CD4-positive, alpha-beta memory T cell (primary cell): ENCODE results near the gene CCDC120. TPM values are rescaled to one million over a fixed set of nuclear protein-coding genes. Genes with fewer than 3 reads are reported as not detected.

Experiments
- CTCF ChIA-PET: fragments of 350-600 bp; sonication (Branson Sonifier 250); formaldehyde crosslinking; loops from one replicate; lab custom pipeline; 2021; ENCODE audit warnings: inconsistent platforms; ENCODE audit not compliant: partially characterized antibody; lab: Charles Lee
- POLR2A ChIA-PET: fragments of 350-600 bp; sonication (Branson Sonifier 250); formaldehyde crosslinking; loops from one replicate; lab custom pipeline; 2021; ENCODE audit not compliant: partially characterized antibody; lab: Charles Lee
- DNase-seq, 5 donors: peaks; one replicate each; pipeline versions ENCODE4 v3.0.0 to v3.0.0-alpha.2; 2020 to 2022; ENCODE audit warnings: mixed read lengths in 1 of 5
- H3K27ac ChIP-seq: one replicate; pipeline ENCODE4 v1.7.0; 2013; ENCODE audit warnings: low read depth, low read length
- H3K27me3 ChIP-seq: 2 replicates; pipeline ENCODE4 v1.7.0; 2013; ENCODE audit warnings: mild to moderate bottlenecking, low read length, moderate library complexity; ENCODE audit not compliant: insufficient read depth
- H3K36me3 ChIP-seq: 2 replicates; pipeline ENCODE4 v1.7.0; 2013; ENCODE audit warnings: mild to moderate bottlenecking, low read length, moderate library complexity; ENCODE audit not compliant: insufficient read depth
- H3K4me1 ChIP-seq: 2 replicates; pipeline ENCODE4 v1.7.0; 2013; ENCODE audit warnings: mild to moderate bottlenecking, low read length, moderate library complexity; ENCODE audit not compliant: insufficient read depth
- H3K4me3 ChIP-seq, 2 donors: one replicate each; pipeline ENCODE4 v1.7.0; 2013; ENCODE audit warnings: low read length in 2 of 2, mild to moderate bottlenecking in 1 of 2
- H3K9me3 ChIP-seq, 2 donors: one replicate each; pipeline ENCODE4 v1.7.0; 2013; ENCODE audit warnings: low read length in 2 of 2, control low read depth in 1 of 2; ENCODE audit not compliant: control insufficient read depth in 1 of 2
- H3K27ac Mint-ChIP-seq, 7 donors: one replicate each; pipeline ENCODE4 v1.8.0; 2020 to 2021; ENCODE audit warnings: mixed read lengths in 7 of 7, mild to moderate bottlenecking in 6 of 7, inconsistent platforms in 3 of 7, moderate library complexity in 3 of 7
- H3K27me3 Mint-ChIP-seq, 2 donors: one replicate each; pipeline ENCODE4 v1.8.0; 2020 to 2021; ENCODE audit warnings: mixed read lengths in 2 of 2
- H3K36me3 Mint-ChIP-seq, 2 donors: one replicate each; pipeline ENCODE4 v1.8.0; 2020 to 2021; ENCODE audit warnings: mixed read lengths in 2 of 2, inconsistent platforms in 1 of 2, mild to moderate bottlenecking in 1 of 2
- H3K4me1 Mint-ChIP-seq, 4 donors: one replicate each; pipeline ENCODE4 v1.8.0; 2020 to 2021; ENCODE audit warnings: mixed read lengths in 4 of 4, mild to moderate bottlenecking in 1 of 4
- H3K4me3 Mint-ChIP-seq, 8 donors: one replicate each; pipeline ENCODE4 v1.8.0; 2020 to 2021; ENCODE audit warnings: mixed read lengths in 8 of 8, mild to moderate bottlenecking in 7 of 8, moderate library complexity in 6 of 8, inconsistent platforms in 3 of 8
- H3K9me3 Mint-ChIP-seq, 8 donors: one replicate each; pipeline ENCODE4 v1.8.0; 2020 to 2021; ENCODE audit warnings: mixed read lengths in 8 of 8, mild to moderate bottlenecking in 5 of 8, inconsistent platforms in 3 of 8, moderate library complexity in 1 of 8
- intact Hi-C: fragments of 100-400 bp; cut with micrococcal nuclease; formaldehyde crosslinking; loops from one replicate; pipeline ENCODE4 v1.15.1; 2023
- polyA plus RNA-seq, 2 donors: library from polyadenylated mRNA; unstranded; fragments of 300-500 nt; fragmentation: Illumina TruSeq; gene quantifications; one replicate each; pipeline ENCODE4 v1.2.3, GENCODE V29; 2021
- total RNA-seq, 2 experiments: library from RNA; stranded (reverse); gene quantifications; one replicate each; pipeline ENCODE4 v1.2.3, GENCODE V29; 2021

The CCDC120 gene
- total and polyA plus RNA-seq, 4 experiments from 2014 or later = 0.19 to 10.6 (median 5.4) TPM

GRCh38 chrX:49110417-49110816 lies 51.6 kb downstream of the CCDC120 start:
- Histone ChIP-seq H3K4me3 (no peak overlapping the region), H3K4me1 (no peaks in the 10 kb centered on the region), H3K9me3 (no peaks in the 10 kb centered on the region), H3K27ac (no peak overlapping the region), H3K27me3 (no peaks in the 10 kb centered on the region), H3K36me3 (peaks cover 19% of the 10 kb centered on the region)
- Mint-ChIP-seq H3K4me3 (no peak overlapping the region), H3K27me3 (no peaks in the 10 kb centered on the region), H3K27ac (peak overlapping the region in 2 of 7 donors; percentile 15 to 58), H3K36me3 (peaks cover 6 to 28% of the 10 kb centered on the region in 2 donors), H3K4me1 (peaks cover 0 to 4% (median 2%) of the 10 kb centered on the region in 4 donors), H3K9me3 (no peaks in the 10 kb centered on the region)
- intact Hi-C loops = no loop called here
- CTCF ChIA-PET = no interaction called here
- POLR2A ChIA-PET = interaction anchor here (0.7 to 1.5 kb wide), 5 partner anchors 9 to 61 kb away, joined by 3 to 4 read pairs (median 3); partner anchors contain the start of genes GPKOW and PLP2
- no peak for DNase-seq

DNA sequence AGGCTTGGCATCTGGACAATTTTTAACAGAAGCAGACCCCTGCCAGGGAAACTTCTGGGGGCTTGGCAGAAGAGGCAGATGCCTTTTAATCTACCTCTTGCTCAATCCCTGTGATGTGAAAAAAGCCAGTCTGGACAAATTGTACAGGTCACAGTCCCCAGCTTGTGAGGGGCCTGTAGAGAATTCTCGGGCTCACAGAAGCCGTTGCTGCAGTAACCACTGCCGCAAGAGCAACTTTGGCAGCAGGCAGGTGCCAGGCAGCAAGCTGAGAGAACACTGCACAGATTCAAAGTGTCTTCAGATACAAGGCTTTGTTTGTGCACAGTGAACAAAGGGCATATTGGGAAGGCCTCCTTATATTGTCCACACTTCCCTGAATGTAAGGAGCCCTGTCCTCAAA lies 53.0 kb downstream of the CCDC120 start:
- intact Hi-C loops = no loop called here
- CTCF ChIA-PET = no interaction called here
- H3K27ac Mint-ChIP-seq = no peak overlapping the region
- H3K4me3 Mint-ChIP-seq = no peak overlapping the region
- H3K27ac ChIP-seq = no peak overlapping the region
- peaks cover 15 to 39% of the 10 kb centered on the region in 2 donors for H3K36me3 Mint-ChIP-seq
- no peak for DNase-seq
- H3K9me3 ChIP-seq = no peaks in the 10 kb centered on the region
- H3K9me3 Mint-ChIP-seq = no peaks in the 10 kb centered on the region
- no peaks in the 10 kb centered on the region for H3K27me3 ChIP-seq
- peaks cover 27% of the 10 kb centered on the region for H3K36me3 ChIP-seq
- POLR2A ChIA-PET = no interaction called here
- peaks cover 12% of the 10 kb centered on the region for H3K4me1 ChIP-seq
- H3K4me1 Mint-ChIP-seq = peaks cover 4 to 12% (median 7%) of the 10 kb centered on the region in 4 donors
- no peaks in the 10 kb centered on the region for H3K27me3 Mint-ChIP-seq
- H3K4me3 ChIP-seq = no peak overlapping the region

DNA sequence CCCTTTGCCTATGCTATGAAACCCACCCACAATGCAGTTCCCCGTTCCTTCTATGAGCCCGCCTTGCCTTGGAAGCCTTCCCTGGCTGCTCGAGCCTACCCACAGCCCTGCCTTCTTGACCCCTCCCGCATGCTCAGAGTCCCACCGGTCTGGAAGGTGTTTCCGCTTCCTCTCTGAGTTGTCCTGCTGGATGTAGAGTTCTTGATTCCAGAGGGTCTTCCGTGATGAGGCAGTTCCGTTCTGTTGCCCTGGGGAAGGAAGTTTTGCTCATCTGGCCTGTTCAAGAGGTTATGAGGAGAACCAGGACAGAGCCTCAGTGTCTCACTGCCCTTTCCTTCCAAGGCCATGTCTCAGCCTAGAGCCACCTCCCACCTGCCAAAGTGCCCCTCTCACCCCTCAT lies 57.3 kb downstream of the CCDC120 start:
- DNase-seq = no peak
- no peaks in the 10 kb centered on the region for H3K27me3 Mint-ChIP-seq
- H3K9me3 ChIP-seq = no peaks in the 10 kb centered on the region
- no peak overlapping the region for H3K4me3 ChIP-seq
- H3K4me1 ChIP-seq = peaks cover 26% of the 10 kb centered on the region
- H3K36me3 ChIP-seq = peaks cover 30% of the 10 kb centered on the region
- H3K9me3 Mint-ChIP-seq = no peaks in the 10 kb centered on the region
- H3K4me3 Mint-ChIP-seq = peak overlapping the region in 4 of 8 donors; percentile 32 to 93 (median 48)
- H3K27ac Mint-ChIP-seq = peak overlapping the region in 3 of 7 donors; percentile 25 to 58 (median 56)
- peaks cover 25 to 43% of the 10 kb centered on the region in 2 donors for H3K36me3 Mint-ChIP-seq
- ChIA-PET POLR2A (no interaction called here), CTCF (no interaction called here)
- intact Hi-C loops = no loop called here
- no peaks in the 10 kb centered on the region for H3K27me3 ChIP-seq
- peaks cover 11 to 24% (median 17%) of the 10 kb centered on the region in 4 donors for H3K4me1 Mint-ChIP-seq
- H3K27ac ChIP-seq = peak overlapping the region; percentile 34

GRCh38 chrX:49116716-49117115 lies 57.9 kb downstream of the CCDC120 start:
- H3K36me3 Mint-ChIP-seq = peaks cover 29 to 49% of the 10 kb centered on the region in 2 donors
- ChIA-PET CTCF (no interaction called here), POLR2A (interaction anchor here (0.9 kb wide), 2 partner anchors 36 to 50 kb away, joined by 3 to 4 read pairs; no protein-coding TSS in a partner anchor)
- peaks cover 14 to 29% (median 18%) of the 10 kb centered on the region in 4 donors for H3K4me1 Mint-ChIP-seq
- no peak for DNase-seq
- H3K36me3 ChIP-seq = peaks cover 35% of the 10 kb centered on the region
- H3K27ac Mint-ChIP-seq = peak overlapping the region in 5 of 7 donors; percentile 25 to 67 (median 56)
- no peaks in the 10 kb centered on the region for H3K27me3 ChIP-seq
- H3K4me3 Mint-ChIP-seq = peak overlapping the region in 7 of 8 donors; percentile 10 to 93 (median 72)
- H3K4me1 ChIP-seq = peaks cover 26% of the 10 kb centered on the region
- H3K9me3 Mint-ChIP-seq = no peaks in the 10 kb centered on the region
- H3K27ac ChIP-seq = peak overlapping the region; percentile 34
- H3K27me3 Mint-ChIP-seq = no peaks in the 10 kb centered on the region
- intact Hi-C loops = no loop called here
- no peaks in the 10 kb centered on the region for H3K9me3 ChIP-seq
- H3K4me3 ChIP-seq = peak overlapping the region in 1 of 2 donors; percentile 5

- H3K4me1 Mint-ChIP-seq = peaks cover 16 to 37% (median 23%) of the 10 kb centered on the region in 4 donors
- Histone ChIP-seq H3K36me3 (peaks cover 28% of the 10 kb centered on the region), H3K27me3 (no peaks in the 10 kb centered on the region), H3K4me1 (peaks cover 29% of the 10 kb centered on the region), H3K9me3 (no peaks in the 10 kb centered on the region), H3K4me3 (peak overlapping the region; percentile 11 to 43), H3K27ac (peak overlapping the region; percentile 34)
- ChIA-PET POLR2A (interaction anchor here (0.9 kb wide), 1 partner anchor 37 kb away, joined by 3 read pairs; no protein-coding TSS in a partner anchor), CTCF (no interaction called here)
- H3K27ac Mint-ChIP-seq = peak overlapping the region; percentile 72 to 97 (median 93)
- no peak for DNase-seq
- no peaks in the 10 kb centered on the region for H3K9me3 Mint-ChIP-seq
- peaks cover 25 to 47% of the 10 kb centered on the region in 2 donors for H3K36me3 Mint-ChIP-seq
- H3K4me3 Mint-ChIP-seq = peak overlapping the region; percentile 87 to 93 (median 89)
- no peaks in the 10 kb centered on the region for H3K27me3 Mint-ChIP-seq
- intact Hi-C loops = no loop called here
These were observed 58.8 kb downstream of the CCDC120 start for GRCh38 chrX:49117581-49117980.

Other genes starting within 250 kb of the CCDC120 start
- not detected for gene ERAS, start 232.5 kb upstream of the CCDC120 start, total RNA-seq
- gene ERAS, start 232.5 kb upstream of the CCDC120 start, polyA plus RNA-seq = not detected
- 1 to 10 TPM; 6.4 to 8.5 TPM for gene PCSK1N, start 223.4 kb upstream of the CCDC120 start, total RNA-seq
- 10 to 100 TPM in 1 of 2 donors, 1 to 10 TPM in 1; 4.6 to 15.3 TPM for gene PCSK1N, start 223.4 kb upstream of the CCDC120 start, polyA plus RNA-seq
- 10 to 100 TPM; 42.6 to 46.2 TPM for gene TIMM17B, start 161.2 kb upstream of the CCDC120 start, total RNA-seq
- 10 to 100 TPM; 65.3 to 69.7 TPM for gene TIMM17B, start 161.2 kb upstream of the CCDC120 start, polyA plus RNA-seq
- 10 to 100 TPM; 59.6 to 64.4 TPM for gene PQBP1, start 161.1 kb upstream of the CCDC120 start, total RNA-seq
- gene PQBP1, start 161.1 kb upstream of the CCDC120 start, polyA plus RNA-seq = 10 to 100 TPM; 80.0 to 94.1 TPM
- 10 to 100 TPM; 13.8 to 15.8 TPM for gene SLC35A2, start 147.4 kb upstream of the CCDC120 start, total RNA-seq
- 10 to 100 TPM; 11.8 to 14.4 TPM for gene SLC35A2, start 147.4 kb upstream of the CCDC120 start, polyA plus RNA-seq
- 100 to 1,000 TPM; 117 to 118 TPM for gene PIM2, start 140.0 kb upstream of the CCDC120 start, total RNA-seq
- gene PIM2, start 140.0 kb upstream of the CCDC120 start, polyA plus RNA-seq = 100 to 1,000 TPM; 396 to 489 TPM
- 10 to 100 TPM; 92.0 to 94.5 TPM for gene OTUD5, start 101.4 kb upstream of the CCDC120 start, total RNA-seq
- gene OTUD5, start 101.4 kb upstream of the CCDC120 start, polyA plus RNA-seq = 10 to 100 TPM; 16.5 to 45.6 TPM
- gene KCND1, start 87.2 kb upstream of the CCDC120 start, total RNA-seq = 1 to 10 TPM; 1.8 to 1.9 TPM
- gene KCND1, start 87.2 kb upstream of the CCDC120 start, polyA plus RNA-seq = 1 to 10 TPM in 1 of 2 donors, not detected in 1; 1.0 TPM
- gene GRIPAP1, start 56.7 kb upstream of the CCDC120 start, total RNA-seq = 100 to 1,000 TPM in 1 of 2 experiments, 10 to 100 TPM in 1; 99.6 to 111 TPM
- gene GRIPAP1, start 56.7 kb upstream of the CCDC120 start, polyA plus RNA-seq = 10 to 100 TPM in 1 of 2 donors, 1 to 10 TPM in 1; 4.8 to 18.7 TPM
- gene TFE3, start 15.6 kb upstream of the CCDC120 start, total RNA-seq = 10 to 100 TPM; 35.5 to 37.6 TPM
- 1 to 10 TPM; 3.0 to 8.0 TPM for gene TFE3, start 15.6 kb upstream of the CCDC120 start, polyA plus RNA-seq
- gene PRAF2, start 15.0 kb downstream of the CCDC120 start, total RNA-seq = 10 to 100 TPM; 25.4 to 28.9 TPM
- gene PRAF2, start 15.0 kb downstream of the CCDC120 start, polyA plus RNA-seq = 10 to 100 TPM; 29.3 to 60.1 TPM
- gene WDR45, start 20.9 kb downstream of the CCDC120 start, total RNA-seq = 100 to 1,000 TPM; 102 to 126 TPM
- 10 to 100 TPM; 43.2 to 57.3 TPM for gene WDR45, start 20.9 kb downstream of the CCDC120 start, polyA plus RNA-seq
- 10 to 100 TPM; 20.0 to 20.7 TPM for gene GPKOW, start 64.7 kb downstream of the CCDC120 start, total RNA-seq
- gene GPKOW, start 64.7 kb downstream of the CCDC120 start, polyA plus RNA-seq = 10 to 100 TPM; 23.6 to 37.2 TPM
- 1 to 10 TPM; 1.6 to 2.2 TPM for gene MAGIX, start 103.8 kb downstream of the CCDC120 start, total RNA-seq
- under 1 TPM; 0.21 to 0.94 TPM for gene MAGIX, start 103.8 kb downstream of the CCDC120 start, polyA plus RNA-seq
- 100 to 1,000 TPM; 132 to 146 TPM for gene PLP2, start 112.9 kb downstream of the CCDC120 start, total RNA-seq
- 100 to 1,000 TPM; 228 to 334 TPM for gene PLP2, start 112.9 kb downstream of the CCDC120 start, polyA plus RNA-seq
- gene PRICKLE3, start 127.4 kb downstream of the CCDC120 start, total RNA-seq = 10 to 100 TPM; 12.0 to 12.3 TPM
- 1 to 10 TPM in 1 of 2 donors, under 1 TPM in 1; 0.73 to 4.5 TPM for gene PRICKLE3, start 127.4 kb downstream of the CCDC120 start, polyA plus RNA-seq
- under 1 TPM; 0.50 to 0.73 TPM for gene SYP, start 141.2 kb downstream of the CCDC120 start, total RNA-seq
- under 1 TPM in 1 of 2 donors, not detected in 1; 0.32 TPM for gene SYP, start 141.2 kb downstream of the CCDC120 start, polyA plus RNA-seq
- gene CACNA1F, start 174.3 kb downstream of the CCDC120 start, total RNA-seq = 1 to 10 TPM; 1.2 to 1.3 TPM
- gene CACNA1F, start 174.3 kb downstream of the CCDC120 start, polyA plus RNA-seq = under 1 TPM in 1 of 2 donors, not detected in 1; 0.03 TPM
- gene CCDC22, start 176.5 kb downstream of the CCDC120 start, total RNA-seq = 10 to 100 TPM; 27.1 to 27.7 TPM
- 10 to 100 TPM; 22.6 to 33.1 TPM for gene CCDC22, start 176.5 kb downstream of the CCDC120 start, polyA plus RNA-seq
- gene FOXP3, start 205.7 kb downstream of the CCDC120 start, total RNA-seq = 1 to 10 TPM; 3.5 to 4.3 TPM
- gene FOXP3, start 205.7 kb downstream of the CCDC120 start, polyA plus RNA-seq = 1 to 10 TPM in 1 of 2 donors, under 1 TPM in 1; 1.00 to 2.2 TPM
- 10 to 100 TPM; 17.4 to 17.7 TPM for gene PPP1R3F, start 210.8 kb downstream of the CCDC120 start, total RNA-seq
- gene PPP1R3F, start 210.8 kb downstream of the CCDC120 start, polyA plus RNA-seq = 10 to 100 TPM in 1 of 2 donors, 1 to 10 TPM in 1; 4.8 to 10.7 TPM
- gene GAGE10, start 244.6 kb downstream of the CCDC120 start, total RNA-seq = not detected
- gene GAGE10, start 244.6 kb downstream of the CCDC120 start, polyA plus RNA-seq = not detected